ENCODE results near the gene NMNAT2. TPM values are rescaled to one million over a fixed set of nuclear protein-coding genes. Genes with fewer than 3 reads are reported as not detected.

Gene NMNAT2
- total RNA-seq, 1 experiment from 2014 or later = 11.4 TPM

- H3T11ph ChIP-seq (ENCODE audit: low read length) = no peak overlapping the region
- H3K79me2 ChIP-seq (ENCODE audit: insufficient read depth, low read length) = no peaks in the 10 kb centered on the region
- H4K8ac ChIP-seq (replicated peaks; ENCODE audit: insufficient read length, low read depth, low read length) = no peak overlapping the region
- H3K9me3 ChIP-seq (ENCODE audit: control insufficient read depth, low read depth, low read length) = no peaks in the 10 kb centered on the region
- H3K4me3 Mint-ChIP-seq = no peak overlapping the region
- H2BK12ac ChIP-seq (ENCODE audit: insufficient read length, low read depth, low read length) = no peak overlapping the region
- no peaks in the 10 kb centered on the region for H3K4me1 ChIP-seq (ENCODE audit: insufficient read depth, low read length)
- H3K23ac ChIP-seq (ENCODE audit: insufficient read length, low read depth, low read length) = no peak overlapping the region
- H3K4me2 ChIP-seq (ENCODE audit: insufficient read depth, insufficient read length, low read length) = no peak overlapping the region
- H3K18ac ChIP-seq (ENCODE audit: insufficient read length, low read depth, low read length) = no peak overlapping the region
- no peaks in the 10 kb centered on the region for H3K79me1 ChIP-seq (ENCODE audit: insufficient read depth, low read depth, low read length, poor library complexity, severe bottlenecking)
- H3K4me1 Mint-ChIP-seq = peaks cover 3 to 5% of the 10 kb centered on the region in 2 experiments; a peak in 2 of 4 replicates
- H2AK5ac ChIP-seq (ENCODE audit: insufficient read length, low read length) = no peak overlapping the region
- TF ChIP-seq, protein P1, sequence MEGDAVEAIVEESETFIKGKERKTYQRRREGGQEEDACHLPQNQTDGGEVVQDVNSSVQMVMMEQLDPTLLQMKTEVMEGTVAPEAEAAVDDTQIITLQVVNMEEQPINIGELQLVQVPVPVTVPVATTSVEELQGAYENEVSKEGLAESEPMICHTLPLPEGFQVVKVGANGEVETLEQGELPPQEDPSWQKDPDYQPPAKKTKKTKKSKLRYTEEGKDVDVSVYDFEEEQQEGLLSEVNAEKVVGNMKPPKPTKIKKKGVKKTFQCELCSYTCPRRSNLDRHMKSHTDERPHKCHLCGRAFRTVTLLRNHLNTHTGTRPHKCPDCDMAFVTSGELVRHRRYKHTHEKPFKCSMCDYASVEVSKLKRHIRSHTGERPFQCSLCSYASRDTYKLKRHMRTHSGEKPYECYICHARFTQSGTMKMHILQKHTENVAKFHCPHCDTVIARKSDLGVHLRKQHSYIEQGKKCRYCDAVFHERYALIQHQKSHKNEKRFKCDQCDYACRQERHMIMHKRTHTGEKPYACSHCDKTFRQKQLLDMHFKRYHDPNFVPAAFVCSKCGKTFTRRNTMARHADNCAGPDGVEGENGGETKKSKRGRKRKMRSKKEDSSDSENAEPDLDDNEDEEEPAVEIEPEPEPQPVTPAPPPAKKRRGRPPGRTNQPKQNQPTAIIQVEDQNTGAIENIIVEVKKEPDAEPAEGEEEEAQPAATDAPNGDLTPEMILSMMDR (conservative IDR thresholded peaks at IDR 0.05) = no peak
- no CpG with 5 or more reads among the region's 3 CpGs for WGBS (ENCODE audit: extremely low coverage, insufficient read length, low lambda C conversion rate)
- no peak overlapping the region for H3K4ac ChIP-seq (ENCODE audit: low read depth, low read length)
- no peaks in the 10 kb centered on the region for H3K27me3 Mint-ChIP-seq (ENCODE audit: low read depth)
- DNase-seq = no peak
- no peak overlapping the region for H4K91ac ChIP-seq (ENCODE audit: insufficient read length, low read depth, low read length)
- no peak overlapping the region for H2BK5ac ChIP-seq (ENCODE audit: insufficient read length, low read length)
- no peak overlapping the region for H4K5ac ChIP-seq (ENCODE audit: insufficient read length, low read depth, low read length)
- H3K56ac ChIP-seq (ENCODE audit: insufficient read length, low read depth, low read length) = no peak overlapping the region
- H3K27ac ChIP-seq (ENCODE audit: insufficient read length, low read depth, low read length) = no peak overlapping the region
- no peak overlapping the region for H3K14ac ChIP-seq (ENCODE audit: insufficient read depth, low read length)
- H2BK20ac ChIP-seq (ENCODE audit: low read depth, low read length, poor library complexity, severe bottlenecking) = no peak overlapping the region
- H3K27me3 ChIP-seq (ENCODE audit: insufficient read depth, low read length) = no peaks in the 10 kb centered on the region
- H2BK15ac ChIP-seq (ENCODE audit: low read depth, low read length) = no peak overlapping the region
- H3K36me3 Mint-ChIP-seq (ENCODE audit: insufficient read depth in 1 of 3, low read depth in 3 of 3) = peaks cover 0 to 6% (median 0%) of the 10 kb centered on the region in 3 experiments; a peak in 1 of 7 replicates
- H2BK120ac ChIP-seq (ENCODE audit: low read depth, low read length, poor library complexity, severe bottlenecking) = no peak overlapping the region
- H2AFZ ChIP-seq (ENCODE audit: low read length) = no peak overlapping the region
- H3K27ac Mint-ChIP-seq = no peak overlapping the region
- no peak overlapping the region for H3K9ac ChIP-seq (ENCODE audit: extremely low read depth, insufficient read length, low read length)
- no peaks in the 10 kb centered on the region for H4K20me1 ChIP-seq (ENCODE audit: control insufficient read depth, insufficient read depth, insufficient read length)
- H3K9me3 Mint-ChIP-seq = no peaks in the 10 kb centered on the region
- no peaks in the 10 kb centered on the region for H3K23me2 ChIP-seq (ENCODE audit: insufficient read length, low read depth, low read length, poor library complexity, severe bottlenecking)
These were observed 175.6 kb downstream of the NMNAT2 start for GRCh38 chr1:183242556-183242955.
